H9 (cell line): ENCODE data around the gene FSTL4. TPM values are rescaled to one million over a fixed set of nuclear protein-coding genes. Genes with fewer than 3 reads are reported as not detected.

Source experiments
- DNase-seq: peaks from one replicate; pipeline ENCODE4 v3.0.0-alpha.2; 2017
- H2AFZ ChIP-seq: one replicate; pipeline ENCODE4 v1.6.1; 2013; ENCODE audit warnings: mild to moderate bottlenecking, low read length, control low read depth, moderate library complexity
- H2AK5ac ChIP-seq: 2 replicates; pipeline ENCODE4 v1.6.1; 2013; ENCODE audit warnings: low read length, control low read depth, mixed read lengths; ENCODE audit not compliant: insufficient read length
- H2BK120ac ChIP-seq: one replicate; pipeline ENCODE4 v1.6.1; 2013; ENCODE audit warnings: low read depth, mild to moderate bottlenecking, low read length, control low read depth, inconsistent platforms; ENCODE audit not compliant: poor library complexity, severe bottlenecking
- H2BK12ac ChIP-seq: 2 replicates; pipeline ENCODE4 v1.6.1; 2013; ENCODE audit warnings: low read length, control low read depth, mixed read lengths, low read depth; ENCODE audit not compliant: insufficient read length
- H2BK15ac ChIP-seq: 2 replicates; pipeline ENCODE4 v1.6.1; 2013; ENCODE audit warnings: low read depth, low read length, control low read depth
- H2BK20ac ChIP-seq: one replicate; pipeline ENCODE4 v1.6.1; 2013; ENCODE audit warnings: low read depth, mild to moderate bottlenecking, low read length, control low read depth, inconsistent platforms; ENCODE audit not compliant: poor library complexity, severe bottlenecking
- H2BK5ac ChIP-seq: 2 replicates; pipeline ENCODE4 v1.6.1; 2013; ENCODE audit warnings: low read length, control low read depth, mixed read lengths; ENCODE audit not compliant: insufficient read length
- H3K14ac ChIP-seq: 2 replicates; pipeline ENCODE4 v1.6.1; 2013; ENCODE audit warnings: low read length, control low read depth; ENCODE audit not compliant: insufficient read depth
- H3K18ac ChIP-seq: 2 replicates; pipeline ENCODE4 v1.6.1; 2013; ENCODE audit warnings: low read depth, mild to moderate bottlenecking, mixed read lengths, low read length, control low read depth; ENCODE audit not compliant: insufficient read length
- H3K23ac ChIP-seq: 2 replicates; pipeline ENCODE4 v1.6.1; 2013; ENCODE audit warnings: low read length, control low read depth, mixed read lengths, low read depth; ENCODE audit not compliant: insufficient read length
- H3K23me2 ChIP-seq: 2 replicates; pipeline ENCODE4 v1.6.1; 2013; ENCODE audit warnings: low read depth, mild to moderate bottlenecking, mixed read lengths, low read length, control low read depth; ENCODE audit not compliant: insufficient read length, poor library complexity, severe bottlenecking
- H3K27ac ChIP-seq: 2 replicates; pipeline ENCODE4 v1.5.1; 2013; ENCODE audit warnings: low read length, control low read depth, mixed read lengths, low read depth; ENCODE audit not compliant: insufficient read length
- H3K27me3 ChIP-seq: 2 replicates; pipeline ENCODE4 v1.6.1; 2013; ENCODE audit warnings: low read length, control low read depth, inconsistent platforms; ENCODE audit not compliant: insufficient read depth
- H3K4ac ChIP-seq: 2 replicates; pipeline ENCODE4 v1.6.1; 2013; ENCODE audit warnings: low read depth, mild to moderate bottlenecking, control low read depth, inconsistent platforms, low read length, moderate library complexity
- H3K4me1 ChIP-seq: 2 replicates; pipeline ENCODE4 v1.6.1; 2013; ENCODE audit warnings: low read length, control low read depth, inconsistent platforms; ENCODE audit not compliant: insufficient read depth
- H3K4me2 ChIP-seq: 2 replicates; pipeline ENCODE4 v1.6.1; 2013; ENCODE audit warnings: low read length, control low read depth, mixed read lengths; ENCODE audit not compliant: insufficient read length, insufficient read depth
- H3K56ac ChIP-seq: 2 replicates; pipeline ENCODE4 v1.6.1; 2013; ENCODE audit warnings: low read depth, mild to moderate bottlenecking, mixed read lengths, low read length, control low read depth; ENCODE audit not compliant: insufficient read length
- H3K79me1 ChIP-seq: 2 replicates; pipeline ENCODE4 v1.6.1; 2013; ENCODE audit warnings: low read depth, mild to moderate bottlenecking, moderate library complexity, low read length, control low read depth, inconsistent platforms; ENCODE audit not compliant: insufficient read depth, poor library complexity, severe bottlenecking
- H3K79me2 ChIP-seq: 2 replicates; pipeline ENCODE4 v1.6.1; 2013; ENCODE audit warnings: low read length, control low read depth, inconsistent platforms; ENCODE audit not compliant: insufficient read depth
- H3K9ac ChIP-seq: 2 replicates; pipeline ENCODE4 v1.6.1; 2013; ENCODE audit warnings: low read length, control low read depth, mixed read lengths; ENCODE audit not compliant: insufficient read length; ENCODE audit errors: extremely low read depth
- H3K9me3 ChIP-seq: one replicate; pipeline ENCODE4 v1.6.1; 2013; ENCODE audit warnings: low read depth, low read length, inconsistent platforms; ENCODE audit not compliant: control insufficient read depth
- H3T11ph ChIP-seq: one replicate; pipeline ENCODE4 v1.6.1; 2013; ENCODE audit warnings: mild to moderate bottlenecking, low read length, control low read depth, inconsistent platforms
- H4K20me1 ChIP-seq: one replicate; pipeline ENCODE4 v1.6.1; 2013; ENCODE audit not compliant: control insufficient read depth, insufficient read length, insufficient read depth
- H4K5ac ChIP-seq: 2 replicates; pipeline ENCODE4 v1.6.1; 2013; ENCODE audit warnings: low read depth, mild to moderate bottlenecking, mixed read lengths, low read length, control low read depth; ENCODE audit not compliant: insufficient read length
- H4K8ac ChIP-seq: replicated peaks from 2 replicates; pipeline ENCODE4 v1.6.1; 2013; ENCODE audit warnings: low read length, control low read depth, mixed read lengths, low read depth; ENCODE audit not compliant: insufficient read length
- H4K91ac ChIP-seq: 2 replicates; pipeline ENCODE4 v1.6.1; 2013; ENCODE audit warnings: low read depth, mild to moderate bottlenecking, moderate library complexity, mixed read lengths, low read length, control low read depth; ENCODE audit not compliant: insufficient read length
- H3K27ac Mint-ChIP-seq, 3 experiments: 2 replicates in 2 of 3; 3 replicates in 1 of 3; pipeline ENCODE4 v1.8.0; 2020 to 2021; ENCODE audit warnings: mixed read lengths in 3 of 3, mild to moderate bottlenecking in 1 of 3, moderate library complexity in 1 of 3
- H3K27me3 Mint-ChIP-seq: 2 replicates; pipeline ENCODE4 v1.8.0; 2021; ENCODE audit warnings: low read depth, mild to moderate bottlenecking, moderate library complexity, mixed read lengths
- H3K36me3 Mint-ChIP-seq, 3 experiments: 2 replicates in 2 of 3; 3 replicates in 1 of 3; pipeline ENCODE4 v1.8.0; 2020 to 2021; ENCODE audit warnings: low read depth in 3 of 3, mixed read lengths in 3 of 3; ENCODE audit not compliant: insufficient read depth in 1 of 3
- H3K4me1 Mint-ChIP-seq, 2 experiments: 2 replicates each; pipeline ENCODE4 v1.8.0; 2020; ENCODE audit warnings: mixed read lengths in 2 of 2
- H3K4me3 Mint-ChIP-seq, 2 experiments: 2 replicates in 1 of 2; 3 replicates in 1 of 2; pipeline ENCODE4 v1.8.0; 2020 to 2021; ENCODE audit warnings: mild to moderate bottlenecking in 2 of 2, mixed read lengths in 2 of 2, moderate library complexity in 1 of 2
- H3K9me3 Mint-ChIP-seq, 2 experiments: 2 replicates in 1 of 2; 3 replicates in 1 of 2; pipeline ENCODE4 v1.8.0; 2020; ENCODE audit warnings: mild to moderate bottlenecking in 2 of 2, mixed read lengths in 2 of 2, moderate library complexity in 1 of 2
- CTCF ChIP-seq: fragments of 200-600 bp; sonication (generic); conservative IDR thresholded peaks from 3 replicates; pipeline ENCODE4 v1.8.0; 2021; ENCODE audit warnings: antibody characterized with exemption, mild to moderate bottlenecking
- WGBS: extraction: QIAGEN DNeasy Blood & Tissue Kit; methylation state at CpG from one replicate; pipeline ENCODE4 v1.1.7; 2013; ENCODE audit warnings: missing lambda C conversion rate, low lambda C conversion rate, mixed read lengths; ENCODE audit not compliant: insufficient read length; ENCODE audit errors: extremely low coverage; 5-methylcytosine and 5-hydroxymethylcytosine counted together
- total RNA-seq: library from RNA; stranded (reverse); gene quantifications from 2 replicates; pipeline ENCODE4 v1.2.1, GENCODE V29; 2021

Gene FSTL4
- total RNA-seq, 1 experiment from 2014 or later = 5.7 TPM

GRCh38 chr5:133483406-133484090, 128.8 kb downstream of the FSTL4 start:
- H3K27me3 Mint-ChIP-seq = no peaks in the 10 kb centered on the region; the same call in 1 of the 2 replicates

More at GRCh38 chr5:133483406-133484090, 128.8 kb downstream of the FSTL4 start:
- no peaks in the 10 kb centered on the region for H3K79me2 ChIP-seq
- Mint-ChIP-seq H3K9me3 (no peaks in the 10 kb centered on the region), H3K36me3 (peaks cover 0 to 1% (median 0%) of the 10 kb centered on the region in 3 experiments; a peak in 1 of 7 replicates), H3K27ac (no peak overlapping the region), H3K4me1 (peaks cover 2 to 4% of the 10 kb centered on the region in 2 experiments; a peak in 3 of 4 replicates), H3K4me3 (no peak overlapping the region)
- no peak for DNase-seq
- H3K14ac ChIP-seq = no peak overlapping the region
- H3K56ac ChIP-seq = no peak overlapping the region
- no peak overlapping the region for H3T11ph ChIP-seq
- no peak overlapping the region for H4K8ac ChIP-seq
- H3K27ac ChIP-seq = no peak overlapping the region
- H3K4me2 ChIP-seq = no peak overlapping the region
- TF ChIP-seq CTCF = no peak
- no peak overlapping the region for H3K18ac ChIP-seq
- H4K5ac ChIP-seq = no peak overlapping the region
- H3K4ac ChIP-seq = no peak overlapping the region
- H2BK15ac ChIP-seq = no peak overlapping the region
- H3K23ac ChIP-seq = no peak overlapping the region
- H3K79me1 ChIP-seq = no peaks in the 10 kb centered on the region
- WGBS = no CpG with 5 or more reads among the region's 5 CpGs
- H4K91ac ChIP-seq = no peak overlapping the region
- 0 out of 2 replicates have a peak, but pooled peaks cover 3% of the 10 kb centered on the region for H3K4me1 ChIP-seq
- no peaks in the 10 kb centered on the region for H4K20me1 ChIP-seq
- H2BK12ac ChIP-seq = no peak overlapping the region
- H3K23me2 ChIP-seq = no peaks in the 10 kb centered on the region
- no peak overlapping the region for H2BK120ac ChIP-seq
- H3K9ac ChIP-seq = no peak overlapping the region
- H2BK5ac ChIP-seq = no peak overlapping the region
- no peak overlapping the region for H2BK20ac ChIP-seq
- H3K9me3 ChIP-seq = no peaks in the 10 kb centered on the region
- H3K27me3 ChIP-seq = no peaks in the 10 kb centered on the region
- H2AFZ ChIP-seq = no peak overlapping the region
- no peak overlapping the region for H2AK5ac ChIP-seq
